Measurements from ENCODE around the gene CDH4. TPM values are rescaled to one million over a fixed set of nuclear protein-coding genes. Genes with fewer than 3 reads are reported as not detected.

CDH4 gene
- polyA plus RNA-seq, 3 donors = 6.9 to 8.7 (median 7.9) TPM

GRCh38 chr20:61543931-61544745 is 292.1 kb downstream of the CDH4 start:
- no peak for DNase-seq (ENCODE audit: extremely low read depth in 1 of 11, low read depth in 9 of 11, low spot score in 4 of 11)

- no peak for DNase-seq (ENCODE audit: extremely low read depth in 1 of 11, low read depth in 9 of 11, low spot score in 4 of 11)
Observed at GRCh38 chr20:61544910-61545889, 293.1 kb downstream of the CDH4 start.

- no peak for DNase-seq (ENCODE audit: extremely low read depth in 1 of 11, low read depth in 9 of 11, low spot score in 4 of 11)
Observed at GRCh38 chr20:61546641-61547040, 294.6 kb downstream of the CDH4 start.

GRCh38 chr20:61548069-61548468 is 296.0 kb downstream of the CDH4 start:
- no peak for DNase-seq (ENCODE audit: extremely low read depth in 1 of 11, low read depth in 9 of 11, low spot score in 4 of 11)

- no peak for DNase-seq (ENCODE audit: extremely low read depth in 1 of 11, low read depth in 9 of 11, low spot score in 4 of 11)
Observed at GRCh38 chr20:61549865-61550264, 297.8 kb downstream of the CDH4 start.

GRCh38 chr20:61551401-61551800 is 299.3 kb downstream of the CDH4 start:
- no peak for DNase-seq (ENCODE audit: extremely low read depth in 1 of 11, low read depth in 9 of 11, low spot score in 4 of 11)

- no peak for DNase-seq (ENCODE audit: extremely low read depth in 1 of 11, low read depth in 9 of 11, low spot score in 4 of 11)
Observed at GRCh38 chr20:61554617-61555016, 302.6 kb downstream of the CDH4 start.

GRCh38 chr20:61555566-61555965 is 303.5 kb downstream of the CDH4 start:
- DNase-seq (ENCODE audit: extremely low read depth in 1 of 11, low read depth in 9 of 11, low spot score in 4 of 11) = no peak

- no peak for DNase-seq (ENCODE audit: extremely low read depth in 1 of 11, low read depth in 9 of 11, low spot score in 4 of 11)
Observed at GRCh38 chr20:61556111-61556510, 304.1 kb downstream of the CDH4 start.

GRCh38 chr20:61556673-61557072 is 304.6 kb downstream of the CDH4 start:
- DNase-seq (ENCODE audit: extremely low read depth in 1 of 11, low read depth in 9 of 11, low spot score in 4 of 11) = no peak

GRCh38 chr20:61557621-61558020 is 305.6 kb downstream of the CDH4 start:
- no peak for DNase-seq (ENCODE audit: extremely low read depth in 1 of 11, low read depth in 9 of 11, low spot score in 4 of 11)

- no peak for DNase-seq (ENCODE audit: extremely low read depth in 1 of 11, low read depth in 9 of 11, low spot score in 4 of 11)
Observed at GRCh38 chr20:61558726-61559125, 306.7 kb downstream of the CDH4 start.

GRCh38 chr20:61559706-61560315 is 307.8 kb downstream of the CDH4 start:
- DNase-seq (ENCODE audit: extremely low read depth in 1 of 11, low read depth in 9 of 11, low spot score in 4 of 11) = no peak

- no peak for DNase-seq (ENCODE audit: extremely low read depth in 1 of 11, low read depth in 9 of 11, low spot score in 4 of 11)
Observed at GRCh38 chr20:61560361-61560853, 308.3 kb downstream of the CDH4 start.

GRCh38 chr20:61561111-61561830 is 309.2 kb downstream of the CDH4 start:
- no peak for DNase-seq (ENCODE audit: extremely low read depth in 1 of 11, low read depth in 9 of 11, low spot score in 4 of 11)

- DNase-seq (ENCODE audit: extremely low read depth in 1 of 11, low read depth in 9 of 11, low spot score in 4 of 11) = no peak
Observed at GRCh38 chr20:61562491-61562890, 310.4 kb downstream of the CDH4 start.

- DNase-seq (ENCODE audit: extremely low read depth in 1 of 11, low read depth in 9 of 11, low spot score in 4 of 11) = no peak
Observed at GRCh38 chr20:61562897-61563504, 310.9 kb downstream of the CDH4 start.

GRCh38 chr20:61564628-61565027 is 312.6 kb downstream of the CDH4 start:
- DNase-seq (ENCODE audit: extremely low read depth in 1 of 11, low read depth in 9 of 11, low spot score in 4 of 11) = no peak

Data from renal cortex interstitium (tissue), 11 donors.